ENCODE data around the gene ETHE1.

The ETHE1 gene

DNA sequence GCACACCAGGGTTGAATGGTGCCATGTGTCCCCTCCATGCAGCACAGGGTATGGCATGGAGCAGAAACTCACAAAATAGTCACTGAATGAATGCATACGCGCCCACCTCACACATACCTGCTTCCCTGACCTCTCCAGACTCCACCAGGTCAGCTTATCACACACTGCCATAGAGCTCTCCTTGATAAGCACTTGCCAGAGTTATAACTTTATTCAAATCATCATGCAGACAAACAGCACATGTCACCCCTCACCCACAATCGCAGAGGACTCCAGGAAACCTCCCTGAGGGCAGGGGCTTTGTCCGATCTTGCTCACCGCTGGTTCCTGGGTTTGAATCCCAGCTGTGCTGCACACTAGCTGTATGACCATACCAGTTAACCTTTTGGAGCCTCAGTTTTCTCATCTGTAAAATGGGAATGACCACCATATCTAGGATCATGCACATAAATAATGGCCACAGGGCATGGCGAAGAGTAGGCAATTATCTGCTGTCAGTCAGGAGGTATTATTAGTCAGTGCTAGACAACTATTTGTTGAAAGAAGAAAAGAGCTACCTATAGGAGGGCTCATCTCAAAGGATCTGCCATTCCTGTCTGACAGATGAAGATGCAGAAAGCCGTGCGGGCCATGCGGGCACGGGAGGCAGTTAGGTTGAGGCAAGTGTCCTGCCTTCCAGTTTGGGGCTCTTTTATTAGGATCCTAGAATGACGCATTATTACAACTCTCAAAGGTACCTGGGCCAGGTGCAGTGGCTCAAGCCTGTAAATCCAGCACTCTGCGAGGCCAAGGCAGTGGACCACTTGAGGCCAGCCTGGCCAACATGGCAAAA, 34.4 kb upstream of the ETHE1 start:
- no peak for ATAC-seq
- TF ChIP-seq ZFP30 (CRISPR knock-in tag; IDR thresholded peaks at IDR 0.05) (no peak), GLIS3 (CRISPR knock-in tag; IDR thresholded peaks at IDR 0.05) (no peak), ZC3H10 (CRISPR knock-in tag; IDR thresholded peaks at IDR 0.05) (no peak), BACH2 (CRISPR knock-in tag; IDR thresholded peaks at IDR 0.05; ENCODE audit: borderline replicate concordance) (no peak), ZFP3 (CRISPR knock-in tag; IDR thresholded peaks at IDR 0.05) (no peak), ZNF70 (CRISPR knock-in tag; IDR thresholded peaks at IDR 0.05) (no peak)
- TF ChIP-seq, protein P1, sequence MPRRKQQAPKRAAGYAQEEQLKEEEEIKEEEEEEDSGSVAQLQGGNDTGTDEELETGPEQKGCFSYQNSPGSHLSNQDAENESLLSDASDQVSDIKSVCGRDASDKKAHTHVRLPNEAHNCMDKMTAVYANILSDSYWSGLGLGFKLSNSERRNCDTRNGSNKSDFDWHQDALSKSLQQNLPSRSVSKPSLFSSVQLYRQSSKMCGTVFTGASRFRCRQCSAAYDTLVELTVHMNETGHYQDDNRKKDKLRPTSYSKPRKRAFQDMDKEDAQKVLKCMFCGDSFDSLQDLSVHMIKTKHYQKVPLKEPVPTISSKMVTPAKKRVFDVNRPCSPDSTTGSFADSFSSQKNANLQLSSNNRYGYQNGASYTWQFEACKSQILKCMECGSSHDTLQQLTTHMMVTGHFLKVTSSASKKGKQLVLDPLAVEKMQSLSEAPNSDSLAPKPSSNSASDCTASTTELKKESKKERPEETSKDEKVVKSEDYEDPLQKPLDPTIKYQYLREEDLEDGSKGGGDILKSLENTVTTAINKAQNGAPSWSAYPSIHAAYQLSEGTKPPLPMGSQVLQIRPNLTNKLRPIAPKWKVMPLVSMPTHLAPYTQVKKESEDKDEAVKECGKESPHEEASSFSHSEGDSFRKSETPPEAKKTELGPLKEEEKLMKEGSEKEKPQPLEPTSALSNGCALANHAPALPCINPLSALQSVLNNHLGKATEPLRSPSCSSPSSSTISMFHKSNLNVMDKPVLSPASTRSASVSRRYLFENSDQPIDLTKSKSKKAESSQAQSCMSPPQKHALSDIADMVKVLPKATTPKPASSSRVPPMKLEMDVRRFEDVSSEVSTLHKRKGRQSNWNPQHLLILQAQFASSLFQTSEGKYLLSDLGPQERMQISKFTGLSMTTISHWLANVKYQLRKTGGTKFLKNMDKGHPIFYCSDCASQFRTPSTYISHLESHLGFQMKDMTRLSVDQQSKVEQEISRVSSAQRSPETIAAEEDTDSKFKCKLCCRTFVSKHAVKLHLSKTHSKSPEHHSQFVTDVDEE (CRISPR knock-in tag; IDR thresholded peaks at IDR 0.05), result no peak

DNA sequence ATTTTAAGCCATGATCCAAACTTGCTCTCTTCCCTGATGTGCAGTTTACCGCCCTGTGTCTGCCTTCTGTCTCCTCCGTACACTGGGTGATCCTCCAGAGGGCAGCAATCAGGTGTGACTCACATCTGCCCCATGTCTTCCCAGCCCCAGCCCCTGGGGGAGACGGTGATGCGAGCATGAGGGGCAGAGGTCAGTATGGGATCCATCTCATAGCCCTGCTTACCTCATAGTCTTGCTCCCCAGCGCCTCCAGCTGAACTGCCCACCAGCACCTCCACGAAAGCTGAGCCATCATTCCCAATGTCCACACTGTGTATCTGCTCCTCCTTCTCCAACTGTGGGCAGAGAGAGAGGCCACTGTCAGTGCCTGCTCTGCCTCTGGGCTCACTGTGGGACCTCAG, 33.7 kb upstream of the ETHE1 start:
- ATAC-seq, result peak; percentile 30; the same call in 2 of the 3 replicates
- no peak for TF ChIP-seq ZNF8 (CRISPR knock-in tag; IDR thresholded peaks at IDR 0.05)
- TF ChIP-seq, protein P2, sequence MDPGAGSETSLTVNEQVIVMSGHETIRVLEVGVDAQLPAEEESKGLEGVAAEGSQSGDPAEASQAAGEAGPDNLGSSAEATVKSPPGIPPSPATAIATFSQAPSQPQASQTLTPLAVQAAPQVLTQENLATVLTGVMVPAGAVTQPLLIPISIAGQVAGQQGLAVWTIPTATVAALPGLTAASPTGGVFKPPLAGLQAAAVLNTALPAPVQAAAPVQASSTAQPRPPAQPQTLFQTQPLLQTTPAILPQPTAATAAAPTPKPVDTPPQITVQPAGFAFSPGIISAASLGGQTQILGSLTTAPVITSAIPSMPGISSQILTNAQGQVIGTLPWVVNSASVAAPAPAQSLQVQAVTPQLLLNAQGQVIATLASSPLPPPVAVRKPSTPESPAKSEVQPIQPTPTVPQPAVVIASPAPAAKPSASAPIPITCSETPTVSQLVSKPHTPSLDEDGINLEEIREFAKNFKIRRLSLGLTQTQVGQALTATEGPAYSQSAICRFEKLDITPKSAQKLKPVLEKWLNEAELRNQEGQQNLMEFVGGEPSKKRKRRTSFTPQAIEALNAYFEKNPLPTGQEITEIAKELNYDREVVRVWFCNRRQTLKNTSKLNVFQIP (CRISPR knock-in tag; IDR thresholded peaks at IDR 0.05; ENCODE audit: borderline replicate concordance, low read depth), result no peak
- TF ChIP-seq, protein P3, sequence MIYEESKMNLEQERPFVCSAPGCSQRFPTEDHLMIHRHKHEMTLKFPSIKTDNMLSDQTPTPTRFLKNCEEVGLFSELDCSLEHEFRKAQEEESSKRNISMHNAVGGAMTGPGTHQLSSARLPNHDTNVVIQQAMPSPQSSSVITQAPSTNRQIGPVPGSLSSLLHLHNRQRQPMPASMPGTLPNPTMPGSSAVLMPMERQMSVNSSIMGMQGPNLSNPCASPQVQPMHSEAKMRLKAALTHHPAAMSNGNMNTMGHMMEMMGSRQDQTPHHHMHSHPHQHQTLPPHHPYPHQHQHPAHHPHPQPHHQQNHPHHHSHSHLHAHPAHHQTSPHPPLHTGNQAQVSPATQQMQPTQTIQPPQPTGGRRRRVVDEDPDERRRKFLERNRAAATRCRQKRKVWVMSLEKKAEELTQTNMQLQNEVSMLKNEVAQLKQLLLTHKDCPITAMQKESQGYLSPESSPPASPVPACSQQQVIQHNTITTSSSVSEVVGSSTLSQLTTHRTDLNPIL (CRISPR knock-in tag; IDR thresholded peaks at IDR 0.05; ENCODE audit: low read depth), result no peak
- TF ChIP-seq, protein P1 (CRISPR knock-in tag; IDR thresholded peaks at IDR 0.05), result no peak
- TF ChIP-seq ISL1 (CRISPR knock-in tag; IDR thresholded peaks at IDR 0.05), result no peak
- TF ChIP-seq, protein P4, sequence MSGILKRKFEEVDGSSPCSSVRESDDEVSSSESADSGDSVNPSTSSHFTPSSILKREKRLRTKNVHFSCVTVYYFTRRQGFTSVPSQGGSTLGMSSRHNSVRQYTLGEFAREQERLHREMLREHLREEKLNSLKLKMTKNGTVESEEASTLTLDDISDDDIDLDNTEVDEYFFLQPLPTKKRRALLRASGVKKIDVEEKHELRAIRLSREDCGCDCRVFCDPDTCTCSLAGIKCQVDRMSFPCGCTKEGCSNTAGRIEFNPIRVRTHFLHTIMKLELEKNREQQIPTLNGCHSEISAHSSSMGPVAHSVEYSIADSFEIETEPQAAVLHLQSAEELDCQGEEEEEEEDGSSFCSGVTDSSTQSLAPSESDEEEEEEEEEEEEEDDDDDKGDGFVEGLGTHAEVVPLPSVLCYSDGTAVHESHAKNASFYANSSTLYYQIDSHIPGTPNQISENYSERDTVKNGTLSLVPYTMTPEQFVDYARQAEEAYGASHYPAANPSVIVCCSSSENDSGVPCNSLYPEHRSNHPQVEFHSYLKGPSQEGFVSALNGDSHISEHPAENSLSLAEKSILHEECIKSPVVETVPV (CRISPR knock-in tag; IDR thresholded peaks at IDR 0.05), result no peak
- no peak for TF ChIP-seq ZNF70 (CRISPR knock-in tag; IDR thresholded peaks at IDR 0.05)

DNA sequence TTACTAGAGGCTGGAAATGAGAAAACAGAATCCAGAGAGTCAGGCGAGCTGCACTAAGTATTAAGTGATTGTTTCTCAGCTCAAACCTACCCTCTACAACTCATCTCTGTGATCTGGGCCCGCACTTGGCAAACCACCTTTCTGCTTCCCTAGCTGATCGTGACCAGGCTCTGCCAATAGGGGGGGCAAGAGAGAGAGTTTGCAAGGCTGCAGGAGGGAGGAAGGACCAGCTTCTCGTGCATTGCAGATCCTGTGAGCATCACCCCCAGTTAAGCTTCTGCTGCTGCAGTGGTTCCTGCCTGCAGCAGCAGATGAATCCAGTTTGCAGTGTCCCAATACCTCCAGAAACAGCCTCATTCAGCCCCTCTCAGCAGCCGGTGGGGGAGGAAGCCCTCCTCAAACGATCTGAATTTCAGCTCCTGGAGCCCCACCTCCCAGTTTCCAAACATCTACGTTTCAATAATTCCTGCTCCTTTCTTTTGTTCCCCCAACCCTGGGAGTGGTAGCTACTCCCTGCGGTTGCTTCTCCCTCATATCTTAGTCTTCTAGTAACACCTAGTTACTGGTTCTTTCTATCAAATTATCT, 28.3 kb upstream of the ETHE1 start:
- peak; percentile 94 for ATAC-seq
- no peak for TF ChIP-seq ZC3H10 (CRISPR knock-in tag; IDR thresholded peaks at IDR 0.05)
- TF ChIP-seq BACH2 (CRISPR knock-in tag; IDR thresholded peaks at IDR 0.05; ENCODE audit: borderline replicate concordance), result no peak
- no peak for TF ChIP-seq RARB (CRISPR knock-in tag; IDR thresholded peaks at IDR 0.05)
- TF ChIP-seq SNAI2 (CRISPR knock-in tag; IDR thresholded peaks at IDR 0.05), result no peak
- no peak for TF ChIP-seq ZNF565 (CRISPR knock-in tag; conservative IDR thresholded peaks at IDR 0.05; ENCODE audit: low read depth)
- TF ChIP-seq ARNTL (CRISPR knock-in tag; IDR thresholded peaks at IDR 0.05; ENCODE audit: borderline replicate concordance, low read depth), result no peak
- TF ChIP-seq, protein P5, sequence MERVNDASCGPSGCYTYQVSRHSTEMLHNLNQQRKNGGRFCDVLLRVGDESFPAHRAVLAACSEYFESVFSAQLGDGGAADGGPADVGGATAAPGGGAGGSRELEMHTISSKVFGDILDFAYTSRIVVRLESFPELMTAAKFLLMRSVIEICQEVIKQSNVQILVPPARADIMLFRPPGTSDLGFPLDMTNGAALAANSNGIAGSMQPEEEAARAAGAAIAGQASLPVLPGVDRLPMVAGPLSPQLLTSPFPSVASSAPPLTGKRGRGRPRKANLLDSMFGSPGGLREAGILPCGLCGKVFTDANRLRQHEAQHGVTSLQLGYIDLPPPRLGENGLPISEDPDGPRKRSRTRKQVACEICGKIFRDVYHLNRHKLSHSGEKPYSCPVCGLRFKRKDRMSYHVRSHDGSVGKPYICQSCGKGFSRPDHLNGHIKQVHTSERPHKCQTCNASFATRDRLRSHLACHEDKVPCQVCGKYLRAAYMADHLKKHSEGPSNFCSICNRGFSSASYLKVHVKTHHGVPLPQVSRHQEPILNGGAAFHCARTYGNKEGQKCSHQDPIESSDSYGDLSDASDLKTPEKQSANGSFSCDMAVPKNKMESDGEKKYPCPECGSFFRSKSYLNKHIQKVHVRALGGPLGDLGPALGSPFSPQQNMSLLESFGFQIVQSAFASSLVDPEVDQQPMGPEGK (CRISPR knock-in tag; IDR thresholded peaks at IDR 0.05; ENCODE audit: borderline replicate concordance), result no peak
- no peak for TF ChIP-seq ESRRG (CRISPR knock-in tag; IDR thresholded peaks at IDR 0.05)
- TF ChIP-seq, protein P2 (CRISPR knock-in tag; IDR thresholded peaks at IDR 0.05; ENCODE audit: borderline replicate concordance, low read depth), result no peak
- TF ChIP-seq ISL1 (CRISPR knock-in tag; IDR thresholded peaks at IDR 0.05), result no peak
- TF ChIP-seq PPARA (CRISPR knock-in tag; IDR thresholded peaks at IDR 0.05; ENCODE audit: borderline replicate concordance), result no peak
- TF ChIP-seq OSR1 (CRISPR knock-in tag; IDR thresholded peaks at IDR 0.05), result no peak
- TF ChIP-seq TOX (CRISPR knock-in tag; IDR thresholded peaks at IDR 0.05; ENCODE audit: borderline replicate concordance), result no peak

Data from SK-N-SH treated with all-trans-retinoic acid at 6 μM for 48 hours (cell line).